GM12878 (cell line): ENCODE measurements around the gene DMD. TPM values are rescaled to one million over a fixed set of nuclear protein-coding genes. Genes with fewer than 3 reads are reported as not detected.

ENCODE experiments used
- ATAC-seq: fragments of 200-7000 bp; cut with Tn5 transposase; 3 replicates; pipeline ENCODE4 v1.9.1; 2020; ENCODE audit warnings: mild to moderate bottlenecking, moderate library complexity
- BruUV-seq: library from RNA; stranded (reverse); fragments of 400-500 nt; replicated peaks from 2 replicates; lab custom pipeline; 2021; lab: Mats Ljungman, UMichigan
- CTCF ChIA-PET: fragments of 300-600 bp; sonication (Branson Sonifier 250); formaldehyde crosslinking; extraction: SDS; loops from one replicate; lab custom pipeline; 2021; ENCODE audit warnings: inconsistent platforms; lab: Yijun Ruan, JAX
- POLR2A ChIA-PET: fragments of 350-600 bp; formaldehyde crosslinking; extraction: SDS; loops from one replicate; lab custom pipeline; 2021; ENCODE audit warnings: inconsistent platforms; lab: Charles Lee
- RAD21 ChIA-PET: fragments of 300-600 bp; sonication (Branson Sonifier 250); formaldehyde crosslinking; loops from one replicate; lab custom pipeline; 2023; ENCODE audit warnings: antibody characterized with exemption; ENCODE audit not compliant: unreplicated experiment; lab: Charles Lee
- SMC1A ChIA-PET: fragments of 300-600 bp; sonication (Branson Sonifier 250); formaldehyde crosslinking; loops from one replicate; lab custom pipeline; 2023; ENCODE audit not compliant: unreplicated experiment, uncharacterized antibody; lab: Charles Lee
- DNase-seq: peaks from one replicate; pipeline ENCODE4 v3.0.0-alpha.2; 2011; ENCODE audit warnings: low read depth, low spot score
- FAIRE-seq: peaks from 3 replicates; lab custom pipeline; 2011; peaks lifted over from hg19 to GRCh38; lab: Jason Lieb, UNC
- H2AFZ ChIP-seq: 2 replicates; pipeline ENCODE4 v1.6.0; 2011; ENCODE audit warnings: low read depth, low read length, control low read depth; ENCODE audit not compliant: control insufficient read depth
- H3K27ac ChIP-seq: 2 replicates; pipeline ENCODE4 v1.5.1; 2011; ENCODE audit warnings: control low read depth; ENCODE audit not compliant: control insufficient read depth, insufficient read depth
- H3K27me3 ChIP-seq, 2 experiments: replicated peaks in 1 of 2; 2 replicates each; pipeline versions ENCODE4 v1.6.0 to v1.6.1; 2011; ENCODE audit warnings: low read length in 1 of 2; ENCODE audit not compliant: control insufficient read depth in 2 of 2, insufficient read depth in 2 of 2
- H3K36me3 ChIP-seq, 2 experiments: 2 replicates each; pipeline ENCODE4 v1.5.1; 2011; ENCODE audit warnings: low read length in 1 of 2; ENCODE audit not compliant: control insufficient read depth in 2 of 2, insufficient read depth in 2 of 2
- H3K4me1 ChIP-seq: 2 replicates; pipeline ENCODE4 v1.6.1; 2011; ENCODE audit warnings: mild to moderate bottlenecking, low read length, moderate library complexity, mixed read lengths; ENCODE audit not compliant: control insufficient read depth, insufficient read depth
- H3K4me2 ChIP-seq: 2 replicates; pipeline ENCODE4 v1.6.0; 2011; ENCODE audit warnings: control low read depth; ENCODE audit not compliant: control insufficient read depth, insufficient read depth
- H3K4me3 ChIP-seq: fragments of 200-600 bp; sonication (generic); 2 replicates; pipeline ENCODE4 v1.5.1; 2016
- H3K79me2 ChIP-seq: 2 replicates; pipeline ENCODE4 v1.6.0; 2011; ENCODE audit warnings: low read length; ENCODE audit not compliant: control insufficient read depth, insufficient read depth
- H3K9ac ChIP-seq: 2 replicates; pipeline ENCODE4 v1.8.0; 2011; ENCODE audit warnings: low read length, control low read depth, mixed read lengths; ENCODE audit not compliant: control insufficient read depth, insufficient read depth
- H3K9me3 ChIP-seq: replicated peaks from 3 replicates; pipeline ENCODE4 v1.5.1; 2011; ENCODE audit warnings: mild to moderate bottlenecking, low read length; ENCODE audit not compliant: control insufficient read depth, insufficient read depth
- H4K20me1 ChIP-seq: 2 replicates; pipeline ENCODE4 v1.6.0; 2011; ENCODE audit not compliant: control insufficient read depth, insufficient read depth
- CEBPB ChIP-seq, 2 experiments: fragments of 150-350 bp in 1 of 2; IDR thresholded peaks; 2 replicates each; pipeline ENCODE4 v1.6.1; 2012 to 2014; ENCODE audit warnings: low read depth in 2 of 2, low read length in 2 of 2, borderline replicate concordance in 1 of 2, inconsistent platforms in 1 of 2
- CREB1 ChIP-seq: IDR thresholded peaks from 2 replicates; pipeline ENCODE4 v1.6.1; 2012; ENCODE audit warnings: low read depth, mild to moderate bottlenecking, inconsistent platforms
- EED ChIP-seq: sonication (generic); IDR thresholded peaks from 2 replicates; pipeline ENCODE4 v1.6.1; 2016; ENCODE audit warnings: antibody characterized with exemption, low read depth
- KLF5 ChIP-seq: fragments of 450-650 bp; IDR thresholded peaks from 2 replicates; pipeline ENCODE4 v1.6.1; 2014; ENCODE audit warnings: mild to moderate bottlenecking; ENCODE audit not compliant: partially characterized antibody
- LARP7 ChIP-seq: fragments of 450-650 bp; IDR thresholded peaks from 2 replicates; pipeline ENCODE4 v1.6.1; 2017; ENCODE audit warnings: mild to moderate bottlenecking
- NFIC ChIP-seq: IDR thresholded peaks from 2 replicates; pipeline ENCODE4 v1.6.1; 2012; ENCODE audit warnings: low read depth, mild to moderate bottlenecking, inconsistent platforms, low read length, moderate library complexity
- RELB ChIP-seq: fragments of 450-650 bp; IDR thresholded peaks from 2 replicates; pipeline ENCODE4 v1.6.1; 2017; ENCODE audit warnings: low read depth, mild to moderate bottlenecking, moderate library complexity
- ZBTB4 ChIP-seq: fragments of 450-650 bp; formaldehyde crosslinking; IDR thresholded peaks from 2 replicates; pipeline ENCODE4 v1.4.0; 2022; ENCODE audit warnings: mild to moderate bottlenecking, moderate library complexity
- WGBS: methylation state at CpG from one replicate; pipeline ENCODE4 v1.1.6; 2016; ENCODE audit warnings: low lambda C conversion rate; ENCODE audit not compliant: insufficient replicate concordance, insufficient coverage; ENCODE audit errors: missing lambda C conversion rate; 5-methylcytosine and 5-hydroxymethylcytosine counted together
- in situ Hi-C: fragments of 300-500 bp; cut with MboI; formaldehyde crosslinking; loops from 9 replicates; pipeline ENCODE4 v1.14.3; 2018; ENCODE audit warnings: mixed read lengths
- intact Hi-C: fragments of 100-400 bp; cut with micrococcal nuclease; formaldehyde crosslinking; loops from one replicate; pipeline ENCODE4 v1.14.2; 2022; ENCODE audit not compliant: unreplicated experiment
- polyA plus RNA-seq, 11 experiments: library from polyadenylated mRNA; depleted of rRNA in 4 of 11; unstranded in 6 of 11; stranded (reverse) in 5 of 11; fragments of >200 nt; fragmentation: Nextera tagmentation in 4 of 11; fragmentation: Illumina TruSeq in 1 of 11; extraction: Ambion mirVana in 4 of 11; extraction: Trizol in 1 of 11; gene quantifications; 1 replicate in 1 of 11; 2 replicates in 10 of 11; pipeline versions ENCODE4 v1.2.1 to v1.2.3, GENCODE V29; 2011 to 2016; ENCODE audit warnings: inconsistent platforms in 2 of 11, missing spikeins in 2 of 11, low read depth in 1 of 11
- total RNA-seq, 4 experiments: library from RNA; depleted of rRNA in 3 of 4; stranded (reverse); fragments of >200 nt in 3 of 4; fragmentation: Illumina TruSeq in 1 of 4; extraction: Trizol in 1 of 4; gene quantifications; 2 replicates each; pipeline versions ENCODE4 v1.2.1 to v1.2.3, GENCODE V29; 2013 to 2021
- TF ChIP-seq, protein P1 (sequence below): fragments of 450-650 bp; IDR thresholded peaks from 2 replicates; pipeline ENCODE4 v1.6.1; 2017; ENCODE audit warnings: mild to moderate bottlenecking, low read depth, inconsistent platforms; ENCODE audit not compliant: poor library complexity, severe bottlenecking
- TF ChIP-seq, protein P2 (sequence below): IDR thresholded peaks from 2 replicates; pipeline ENCODE4 v1.6.1; 2012; ENCODE audit warnings: low read depth, low read length, improper control_type of control experiment
- TF ChIP-seq, protein P3 (sequence below): IDR thresholded peaks from 2 replicates; pipeline ENCODE4 v1.6.1; 2012; ENCODE audit warnings: mild to moderate bottlenecking, low read depth, low read length

The DMD gene
- total and polyA plus RNA-seq, 10 of the 15 experiments (the other 5 are each of a cell fraction or from before 2014, with no cell fraction given), result 1.4 to 24.3 (median 4.3) TPM

GRCh38 chrX:31909850-31910572 lies 1301.3 kb downstream of the DMD start:
- DNase-seq, result no peak
- Histone ChIP-seq H3K4me3 (no peak overlapping the region), H3K36me3 (no peaks in the 10 kb centered on the region), H3K4me2 (no peak overlapping the region), H3K27me3 (no peaks in the 10 kb centered on the region), H3K4me1 (no peaks in the 10 kb centered on the region), H3K9ac (no peak overlapping the region), H3K9me3 (no peaks in the 10 kb centered on the region), H2AFZ (no peak overlapping the region), H3K79me2 (no peaks in the 10 kb centered on the region), H4K20me1 (no peaks in the 10 kb centered on the region), H3K27ac (no peak overlapping the region)
- CTCF ChIA-PET, result no interaction called here
- 35% methylated on average over 4 of the region's 4 CpGs for WGBS
- POLR2A ChIA-PET, result no interaction called here
- in situ Hi-C loops (no loop called here), intact Hi-C loops (loop anchor here (10.0 kb wide), 1 partner anchor 55 kb away; no protein-coding TSS in a partner anchor)
- no TSS peak for BruUV-seq
- ATAC-seq, result no peak
- no peak for FAIRE-seq
- SMC1A ChIA-PET, result no interaction called here
- RAD21 ChIA-PET, result no interaction called here
- TF ChIP-seq KLF5 (no peak), CREB1 (no peak), RELB (no peak), NFIC (no peak), EED (no peak), CEBPB (IDR thresholded peaks at IDR 0.05; ENCODE audit: borderline replicate concordance in 1 of 2, low read depth in 2 of 2, low read length in 2 of 2) (no peak), LARP7 (no peak), ZBTB4 (CRISPR knock-in tag) (no peak)
- TF ChIP-seq, protein P1, sequence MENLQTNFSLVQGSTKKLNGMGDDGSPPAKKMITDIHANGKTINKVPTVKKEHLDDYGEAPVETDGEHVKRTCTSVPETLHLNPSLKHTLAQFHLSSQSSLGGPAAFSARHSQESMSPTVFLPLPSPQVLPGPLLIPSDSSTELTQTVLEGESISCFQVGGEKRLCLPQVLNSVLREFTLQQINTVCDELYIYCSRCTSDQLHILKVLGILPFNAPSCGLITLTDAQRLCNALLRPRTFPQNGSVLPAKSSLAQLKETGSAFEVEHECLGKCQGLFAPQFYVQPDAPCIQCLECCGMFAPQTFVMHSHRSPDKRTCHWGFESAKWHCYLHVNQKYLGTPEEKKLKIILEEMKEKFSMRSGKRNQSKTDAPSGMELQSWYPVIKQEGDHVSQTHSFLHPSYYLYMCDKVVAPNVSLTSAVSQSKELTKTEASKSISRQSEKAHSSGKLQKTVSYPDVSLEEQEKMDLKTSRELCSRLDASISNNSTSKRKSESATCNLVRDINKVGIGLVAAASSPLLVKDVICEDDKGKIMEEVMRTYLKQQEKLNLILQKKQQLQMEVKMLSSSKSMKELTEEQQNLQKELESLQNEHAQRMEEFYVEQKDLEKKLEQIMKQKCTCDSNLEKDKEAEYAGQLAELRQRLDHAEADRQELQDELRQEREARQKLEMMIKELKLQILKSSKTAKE, result no peak
- TF ChIP-seq, protein P2, sequence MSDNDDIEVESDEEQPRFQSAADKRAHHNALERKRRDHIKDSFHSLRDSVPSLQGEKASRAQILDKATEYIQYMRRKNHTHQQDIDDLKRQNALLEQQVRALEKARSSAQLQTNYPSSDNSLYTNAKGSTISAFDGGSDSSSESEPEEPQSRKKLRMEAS, result no peak
- TF ChIP-seq, protein P3, sequence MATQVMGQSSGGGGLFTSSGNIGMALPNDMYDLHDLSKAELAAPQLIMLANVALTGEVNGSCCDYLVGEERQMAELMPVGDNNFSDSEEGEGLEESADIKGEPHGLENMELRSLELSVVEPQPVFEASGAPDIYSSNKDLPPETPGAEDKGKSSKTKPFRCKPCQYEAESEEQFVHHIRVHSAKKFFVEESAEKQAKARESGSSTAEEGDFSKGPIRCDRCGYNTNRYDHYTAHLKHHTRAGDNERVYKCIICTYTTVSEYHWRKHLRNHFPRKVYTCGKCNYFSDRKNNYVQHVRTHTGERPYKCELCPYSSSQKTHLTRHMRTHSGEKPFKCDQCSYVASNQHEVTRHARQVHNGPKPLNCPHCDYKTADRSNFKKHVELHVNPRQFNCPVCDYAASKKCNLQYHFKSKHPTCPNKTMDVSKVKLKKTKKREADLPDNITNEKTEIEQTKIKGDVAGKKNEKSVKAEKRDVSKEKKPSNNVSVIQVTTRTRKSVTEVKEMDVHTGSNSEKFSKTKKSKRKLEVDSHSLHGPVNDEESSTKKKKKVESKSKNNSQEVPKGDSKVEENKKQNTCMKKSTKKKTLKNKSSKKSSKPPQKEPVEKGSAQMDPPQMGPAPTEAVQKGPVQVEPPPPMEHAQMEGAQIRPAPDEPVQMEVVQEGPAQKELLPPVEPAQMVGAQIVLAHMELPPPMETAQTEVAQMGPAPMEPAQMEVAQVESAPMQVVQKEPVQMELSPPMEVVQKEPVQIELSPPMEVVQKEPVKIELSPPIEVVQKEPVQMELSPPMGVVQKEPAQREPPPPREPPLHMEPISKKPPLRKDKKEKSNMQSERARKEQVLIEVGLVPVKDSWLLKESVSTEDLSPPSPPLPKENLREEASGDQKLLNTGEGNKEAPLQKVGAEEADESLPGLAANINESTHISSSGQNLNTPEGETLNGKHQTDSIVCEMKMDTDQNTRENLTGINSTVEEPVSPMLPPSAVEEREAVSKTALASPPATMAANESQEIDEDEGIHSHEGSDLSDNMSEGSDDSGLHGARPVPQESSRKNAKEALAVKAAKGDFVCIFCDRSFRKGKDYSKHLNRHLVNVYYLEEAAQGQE, result no peak
